ENCODE data around the gene ARL2. TPM values are rescaled to one million over a fixed set of nuclear protein-coding genes. Genes with fewer than 3 reads are reported as not detected.

Gene ARL2
- total RNA-seq, 1 experiment from 2014 or later = 203 TPM

- Histone ChIP-seq H3K23ac (ENCODE audit: insufficient read length, low read depth, low read length) (no peak overlapping the region), H3K4me2 (ENCODE audit: insufficient read depth, insufficient read length, low read length) (no peak overlapping the region), H3K9ac (ENCODE audit: extremely low read depth, insufficient read length, low read length) (no peak overlapping the region), H2AK5ac (ENCODE audit: insufficient read length, low read length) (no peak overlapping the region), H3T11ph (ENCODE audit: low read length) (no peak overlapping the region), H2AFZ (ENCODE audit: low read length) (no peak overlapping the region), H2BK120ac (ENCODE audit: low read depth, low read length, poor library complexity, severe bottlenecking) (no peak overlapping the region), H4K5ac (ENCODE audit: insufficient read length, low read depth, low read length) (no peak overlapping the region), H3K27ac (ENCODE audit: insufficient read length, low read depth, low read length) (no peak overlapping the region), H3K18ac (ENCODE audit: insufficient read length, low read depth, low read length) (no peak overlapping the region), H3K4ac (ENCODE audit: low read depth, low read length) (no peak overlapping the region), H3K4me1 (ENCODE audit: insufficient read depth, low read length) (no peaks in the 10 kb centered on the region), H2BK20ac (ENCODE audit: low read depth, low read length, poor library complexity, severe bottlenecking) (no peak overlapping the region), H3K23me2 (ENCODE audit: insufficient read length, low read depth, low read length, poor library complexity, severe bottlenecking) (no peaks in the 10 kb centered on the region), H3K79me2 (ENCODE audit: insufficient read depth, low read length) (no peaks in the 10 kb centered on the region), H2BK15ac (ENCODE audit: low read depth, low read length) (no peak overlapping the region), H3K79me1 (ENCODE audit: insufficient read depth, low read depth, low read length, poor library complexity, severe bottlenecking) (no peaks in the 10 kb centered on the region), H3K9me3 (ENCODE audit: control insufficient read depth, low read depth, low read length) (no peaks in the 10 kb centered on the region), H3K14ac (ENCODE audit: insufficient read depth, low read length) (no peak overlapping the region), H2BK5ac (ENCODE audit: insufficient read length, low read length) (no peak overlapping the region), H4K91ac (ENCODE audit: insufficient read length, low read depth, low read length) (no peak overlapping the region), H3K56ac (ENCODE audit: insufficient read length, low read depth, low read length) (no peak overlapping the region), H4K8ac (replicated peaks; ENCODE audit: insufficient read length, low read depth, low read length) (no peak overlapping the region), H2BK12ac (ENCODE audit: insufficient read length, low read depth, low read length) (no peak overlapping the region), H3K27me3 (ENCODE audit: insufficient read depth, low read length) (no peaks in the 10 kb centered on the region), H4K20me1 (ENCODE audit: control insufficient read depth, insufficient read depth, insufficient read length) (no peaks in the 10 kb centered on the region)
- Mint-ChIP-seq H3K27me3 (ENCODE audit: low read depth) (peaks cover 10% of the 10 kb centered on the region), H3K27ac (no peak overlapping the region; a peak in 1 of 7 replicates), H3K36me3 (ENCODE audit: insufficient read depth in 1 of 3, low read depth in 3 of 3) (no peaks in the 10 kb centered on the region), H3K9me3 (peaks cover 0 to 3% of the 10 kb centered on the region in 2 experiments; a peak in 1 of 5 replicates), H3K4me1 (peaks cover 0 to 5% of the 10 kb centered on the region in 2 experiments; a peak in 1 of 4 replicates), H3K4me3 (no peak overlapping the region)
- no CpG with 5 or more reads among the region's 5 CpGs for WGBS (ENCODE audit: extremely low coverage, insufficient read length, low lambda C conversion rate)
- TF ChIP-seq CTCF (conservative IDR thresholded peaks at IDR 0.05) = no peak
- no peak for DNase-seq
Observed at GRCh38 chr11:64974124-64974523, 39.8 kb upstream of the ARL2 start.
